ENCODE results near the gene TAF5L. TPM values are rescaled to one million over a fixed set of nuclear protein-coding genes. Genes with fewer than 3 reads are reported as not detected.
"Not testable (repeated sequence)": the region's sequence is repeated elsewhere in the genome, so short reads cannot be mapped to it uniquely, and the experiment has no call there.

The TAF5L gene
- polyA plus RNA-seq, 1 donor (not counting 4 experiments of a cell fraction or from before 2014, with no cell fraction given): 23.7 TPM

DNA sequence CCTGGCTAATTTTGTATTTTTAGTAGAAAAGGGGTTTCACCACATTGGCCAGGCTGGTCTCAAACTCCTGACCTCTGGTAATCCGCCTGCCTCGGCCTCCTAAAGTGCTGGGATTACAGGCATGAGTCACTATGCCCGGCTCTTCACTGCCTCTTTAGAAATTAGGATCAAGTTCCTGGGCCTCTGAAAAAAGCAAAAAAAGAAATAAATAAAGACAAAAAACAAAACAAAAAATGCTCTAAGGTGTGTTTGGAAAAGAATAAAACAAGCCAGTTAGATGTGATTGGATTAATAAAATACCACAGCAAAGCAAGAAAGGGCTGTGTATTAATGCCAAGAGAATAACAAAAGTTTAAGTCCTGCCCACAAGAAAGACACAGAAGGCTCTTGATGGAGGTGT is 63.2 kb downstream of the TAF5L start:
- H3K27ac ChIP-seq (ENCODE audit: control insufficient read depth, insufficient read depth, low read length): no peak overlapping the region
- FAIRE-seq: no peak
- TF ChIP-seq EZH2 (IDR thresholded peaks at IDR 0.05; ENCODE audit: low read length): no peak
- TF ChIP-seq, protein P1, sequence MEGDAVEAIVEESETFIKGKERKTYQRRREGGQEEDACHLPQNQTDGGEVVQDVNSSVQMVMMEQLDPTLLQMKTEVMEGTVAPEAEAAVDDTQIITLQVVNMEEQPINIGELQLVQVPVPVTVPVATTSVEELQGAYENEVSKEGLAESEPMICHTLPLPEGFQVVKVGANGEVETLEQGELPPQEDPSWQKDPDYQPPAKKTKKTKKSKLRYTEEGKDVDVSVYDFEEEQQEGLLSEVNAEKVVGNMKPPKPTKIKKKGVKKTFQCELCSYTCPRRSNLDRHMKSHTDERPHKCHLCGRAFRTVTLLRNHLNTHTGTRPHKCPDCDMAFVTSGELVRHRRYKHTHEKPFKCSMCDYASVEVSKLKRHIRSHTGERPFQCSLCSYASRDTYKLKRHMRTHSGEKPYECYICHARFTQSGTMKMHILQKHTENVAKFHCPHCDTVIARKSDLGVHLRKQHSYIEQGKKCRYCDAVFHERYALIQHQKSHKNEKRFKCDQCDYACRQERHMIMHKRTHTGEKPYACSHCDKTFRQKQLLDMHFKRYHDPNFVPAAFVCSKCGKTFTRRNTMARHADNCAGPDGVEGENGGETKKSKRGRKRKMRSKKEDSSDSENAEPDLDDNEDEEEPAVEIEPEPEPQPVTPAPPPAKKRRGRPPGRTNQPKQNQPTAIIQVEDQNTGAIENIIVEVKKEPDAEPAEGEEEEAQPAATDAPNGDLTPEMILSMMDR (optimal IDR thresholded peaks at IDR 0.05 in 1 of 3, IDR thresholded peaks at IDR 0.05 in 1 of 3, conservative IDR thresholded peaks at IDR 0.05 in 1 of 3; ENCODE audit: extremely low read depth in 1 of 3, insufficient read depth in 2 of 3, low read length in 3 of 3): no peak

DNA sequence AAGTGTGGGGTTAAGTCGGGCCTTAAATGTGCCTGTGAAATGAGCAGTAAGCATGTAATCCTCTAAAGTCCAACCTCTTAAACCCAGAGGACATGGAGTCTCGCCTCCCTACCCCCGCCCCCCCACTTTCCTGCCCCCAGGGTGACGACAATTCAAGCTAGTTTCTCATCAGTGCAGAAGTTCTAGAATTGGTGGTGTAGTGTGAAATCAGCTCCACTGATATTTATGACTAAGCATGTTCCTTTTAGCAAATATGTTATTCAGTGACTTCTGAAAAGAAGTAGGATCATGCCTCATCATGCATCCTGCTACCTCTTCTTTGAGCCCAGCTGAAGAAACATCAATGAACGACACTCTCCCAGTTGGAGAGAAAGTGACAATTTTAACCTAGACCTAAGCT is 64.8 kb downstream of the TAF5L start:
- no peak overlapping the region for H2AFZ ChIP-seq (ENCODE audit: control insufficient read depth, low read length)
- no peak for TF ChIP-seq EZH2 (IDR thresholded peaks at IDR 0.05; ENCODE audit: low read length)
- TF ChIP-seq, protein P1 (optimal IDR thresholded peaks at IDR 0.05 in 1 of 3, IDR thresholded peaks at IDR 0.05 in 1 of 3, conservative IDR thresholded peaks at IDR 0.05 in 1 of 3; ENCODE audit: extremely low read depth in 1 of 3, insufficient read depth in 2 of 3, low read length in 3 of 3): no peak
- dilution Hi-C loops (cut with MboI; ENCODE audit: extremely low pct_ligation_motif_present, low sequenced_read_pairs): no loop called here
- FAIRE-seq (no peak), DNase-seq (ENCODE audit: low read depth, low spot score) (no peak)
- H3K4me3 ChIP-seq (ENCODE audit: control insufficient read depth in 2 of 3, extremely low read depth in 1 of 3, insufficient read depth in 2 of 3, low read depth in 1 of 3, low read length in 3 of 3): no peak overlapping the region
- no peak overlapping the region for H3K4me2 ChIP-seq (ENCODE audit: control insufficient read depth, extremely low read depth, insufficient read depth, low read depth, low read length)
- no peaks in the 10 kb centered on the region for H3K27me3 ChIP-seq (ENCODE audit: control insufficient read depth, extremely low read depth, insufficient read depth, low read length)
- no peaks in the 10 kb centered on the region for H4K20me1 ChIP-seq (ENCODE audit: control insufficient read depth, extremely low read depth, insufficient read depth, low read length)
- no peaks in the 10 kb centered on the region for H3K36me3 ChIP-seq (ENCODE audit: control insufficient read depth in 2 of 2, extremely low read depth in 1 of 2, insufficient read depth in 2 of 2, low read length in 2 of 2)
- no peaks in the 10 kb centered on the region for H3K9me1 ChIP-seq (ENCODE audit: control insufficient read depth, extremely low read depth, insufficient read depth, low read length)
- H3K9ac ChIP-seq (ENCODE audit: control insufficient read depth, extremely low read depth, insufficient read depth, low read length): no peak overlapping the region
- H3K9me3 ChIP-seq (ENCODE audit: control insufficient read depth, low read depth, low read length): no peaks in the 10 kb centered on the region
- no peak overlapping the region for H3K27ac ChIP-seq (ENCODE audit: control insufficient read depth, insufficient read depth, low read length)
- H3K79me2 ChIP-seq (ENCODE audit: control insufficient read depth, insufficient read depth, low read length): peaks cover 16% of the 10 kb centered on the region
- H3K4me1 ChIP-seq (ENCODE audit: control insufficient read depth, extremely low read depth, insufficient read depth, low read length): peaks cover 11% of the 10 kb centered on the region

More for the DNA sequence above, 63.2 kb downstream of the TAF5L start:
- H3K4me3 ChIP-seq (ENCODE audit: control insufficient read depth in 2 of 3, extremely low read depth in 1 of 3, insufficient read depth in 2 of 3, low read depth in 1 of 3, low read length in 3 of 3): no peak overlapping the region
- H2AFZ ChIP-seq (ENCODE audit: control insufficient read depth, low read length): no peak overlapping the region
- no peak overlapping the region for H3K4me2 ChIP-seq (ENCODE audit: control insufficient read depth, extremely low read depth, insufficient read depth, low read depth, low read length)
- no peaks in the 10 kb centered on the region for H4K20me1 ChIP-seq (ENCODE audit: control insufficient read depth, extremely low read depth, insufficient read depth, low read length)
- H3K9me1 ChIP-seq (ENCODE audit: control insufficient read depth, extremely low read depth, insufficient read depth, low read length): no peaks in the 10 kb centered on the region
- no peaks in the 10 kb centered on the region for H3K27me3 ChIP-seq (ENCODE audit: control insufficient read depth, extremely low read depth, insufficient read depth, low read length)
- dilution Hi-C loops (cut with MboI; ENCODE audit: extremely low pct_ligation_motif_present, low sequenced_read_pairs): no loop called here
- H3K9me3 ChIP-seq (ENCODE audit: control insufficient read depth, low read depth, low read length): no peaks in the 10 kb centered on the region
- no peak overlapping the region for H3K9ac ChIP-seq (ENCODE audit: control insufficient read depth, extremely low read depth, insufficient read depth, low read length)
- no peak for DNase-seq (ENCODE audit: low read depth, low spot score)
- peaks cover 2% of the 10 kb centered on the region for H3K79me2 ChIP-seq (ENCODE audit: control insufficient read depth, insufficient read depth, low read length)
- peaks cover 7% of the 10 kb centered on the region for H3K4me1 ChIP-seq (ENCODE audit: control insufficient read depth, extremely low read depth, insufficient read depth, low read length)
- no peaks in the 10 kb centered on the region for H3K36me3 ChIP-seq (ENCODE audit: control insufficient read depth in 2 of 2, extremely low read depth in 1 of 2, insufficient read depth in 2 of 2, low read length in 2 of 2)

DNA sequence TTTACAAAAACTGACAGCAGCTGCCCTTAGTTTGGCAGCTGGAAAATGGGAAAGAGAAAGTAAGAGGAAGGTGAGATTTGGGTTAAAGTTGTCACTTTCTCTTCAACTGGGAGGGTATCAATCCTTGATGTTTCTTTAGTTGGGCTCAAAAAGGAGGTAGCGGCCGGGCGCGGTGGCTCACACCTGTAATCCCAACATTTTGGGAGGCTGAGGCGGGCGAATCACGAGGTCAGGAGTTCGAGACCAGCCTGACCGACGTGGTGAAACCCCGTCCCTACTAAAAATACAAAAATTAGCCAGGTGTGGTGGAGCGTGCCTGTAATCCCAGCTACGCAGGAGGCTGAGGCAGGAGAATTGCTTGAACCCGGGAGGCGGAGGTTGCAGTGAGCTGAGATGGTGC is 65.8 kb downstream of the TAF5L start:
- H3K9ac ChIP-seq (ENCODE audit: control insufficient read depth, extremely low read depth, insufficient read depth, low read length); DNase-seq (ENCODE audit: low read depth, low spot score); H3K27me3 ChIP-seq (ENCODE audit: control insufficient read depth, extremely low read depth, insufficient read depth, low read length); H3K9me1 ChIP-seq (ENCODE audit: control insufficient read depth, extremely low read depth, insufficient read depth, low read length); H3K27ac ChIP-seq (ENCODE audit: control insufficient read depth, insufficient read depth, low read length); H3K9me3 ChIP-seq (ENCODE audit: control insufficient read depth, low read depth, low read length); dilution Hi-C loops (cut with MboI; ENCODE audit: extremely low pct_ligation_motif_present, low sequenced_read_pairs); H3K36me3 ChIP-seq (ENCODE audit: control insufficient read depth in 2 of 2, extremely low read depth in 1 of 2, insufficient read depth in 2 of 2, low read length in 2 of 2); FAIRE-seq; H4K20me1 ChIP-seq (ENCODE audit: control insufficient read depth, extremely low read depth, insufficient read depth, low read length); H2AFZ ChIP-seq (ENCODE audit: control insufficient read depth, low read length); H3K4me3 ChIP-seq (ENCODE audit: control insufficient read depth in 2 of 3, extremely low read depth in 1 of 3, insufficient read depth in 2 of 3, low read depth in 1 of 3, low read length in 3 of 3); H3K4me2 ChIP-seq (ENCODE audit: control insufficient read depth, extremely low read depth, insufficient read depth, low read depth, low read length): not testable (repeated sequence)
- Histone ChIP-seq H3K4me1 (ENCODE audit: control insufficient read depth, extremely low read depth, insufficient read depth, low read length) (peaks cover 11% of the 10 kb centered on the region), H3K79me2 (ENCODE audit: control insufficient read depth, insufficient read depth, low read length) (peaks cover 19% of the 10 kb centered on the region)

DNA sequence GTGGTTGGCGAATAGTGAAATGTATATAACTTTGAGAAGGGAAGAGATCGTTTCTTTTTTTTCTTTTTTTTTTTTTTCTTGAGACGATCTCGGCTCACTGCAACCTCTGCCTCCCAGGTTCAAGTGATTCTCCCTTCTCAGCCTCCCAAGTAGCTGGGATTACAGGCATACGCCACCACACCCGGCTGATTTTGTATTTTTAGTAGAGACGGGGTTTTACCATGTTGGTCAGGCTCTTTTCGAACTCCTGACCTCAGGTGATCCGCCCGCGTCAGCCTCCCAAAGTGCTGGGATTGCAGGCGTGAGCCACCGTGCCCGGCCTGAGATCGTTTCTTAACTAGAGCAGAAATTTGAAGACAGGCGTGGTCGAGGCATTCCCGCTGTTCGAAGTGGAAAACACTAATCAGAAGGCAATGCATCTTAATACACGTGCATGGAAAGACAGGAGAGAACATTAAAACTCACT is 66.6 kb downstream of the TAF5L start:
- H3K36me3 ChIP-seq (ENCODE audit: control insufficient read depth in 2 of 2, extremely low read depth in 1 of 2, insufficient read depth in 2 of 2, low read length in 2 of 2); DNase-seq (ENCODE audit: low read depth, low spot score); H3K9me3 ChIP-seq (ENCODE audit: control insufficient read depth, low read depth, low read length); H4K20me1 ChIP-seq (ENCODE audit: control insufficient read depth, extremely low read depth, insufficient read depth, low read length); dilution Hi-C loops (cut with MboI; ENCODE audit: extremely low pct_ligation_motif_present, low sequenced_read_pairs); H3K27me3 ChIP-seq (ENCODE audit: control insufficient read depth, extremely low read depth, insufficient read depth, low read length); H3K9me1 ChIP-seq (ENCODE audit: control insufficient read depth, extremely low read depth, insufficient read depth, low read length); FAIRE-seq: not testable (repeated sequence)
- Histone ChIP-seq H3K27ac (ENCODE audit: control insufficient read depth, insufficient read depth, low read length) (peak overlapping the region; percentile 38), H3K4me2 (ENCODE audit: control insufficient read depth, extremely low read depth, insufficient read depth, low read depth, low read length) (peak overlapping the region; percentile 47), H3K4me3 (ENCODE audit: control insufficient read depth in 2 of 3, extremely low read depth in 1 of 3, insufficient read depth in 2 of 3, low read depth in 1 of 3, low read length in 3 of 3) (peak overlapping the region; percentile 59 to 79 (median 67)), H3K9ac (ENCODE audit: control insufficient read depth, extremely low read depth, insufficient read depth, low read length) (peak overlapping the region; percentile 66), H3K4me1 (ENCODE audit: control insufficient read depth, extremely low read depth, insufficient read depth, low read length) (peaks cover 11% of the 10 kb centered on the region), H3K79me2 (ENCODE audit: control insufficient read depth, insufficient read depth, low read length) (peaks cover 25% of the 10 kb centered on the region), H2AFZ (ENCODE audit: control insufficient read depth, low read length) (peak overlapping the region; percentile 78)

Measured in keratinocyte (primary cell).